Transverse colon (tissue), 4 donors: Measurements from ENCODE around the gene IDS. TPM values are rescaled to one million over a fixed set of nuclear protein-coding genes. Genes with fewer than 3 reads are reported as not detected.

Experiments used
- DNase-seq: peaks from one replicate; pipeline ENCODE4 v3.0.0-alpha.2; 2019
- H3K27ac ChIP-seq, 4 donors: fragments of 200-600 bp; sonication (generic); 2 replicates each; pipeline ENCODE4 v1.5.1; 2016 to 2018; ENCODE audit warnings: inconsistent platforms in 4 of 4
- H3K27me3 ChIP-seq: fragments of 200-600 bp; sonication (generic); 2 replicates; pipeline ENCODE4 v1.5.1; 2017; ENCODE audit warnings: inconsistent platforms
- H3K36me3 ChIP-seq, 4 donors: fragments of 200-600 bp; sonication (generic); 2 replicates each; pipeline ENCODE4 v1.5.1; 2017 to 2019; ENCODE audit warnings: inconsistent platforms in 4 of 4
- H3K4me1 ChIP-seq, 4 donors: fragments of 200-600 bp; sonication (generic); 2 replicates each; pipeline ENCODE4 v1.5.1; 2017 to 2020; ENCODE audit warnings: inconsistent platforms in 4 of 4
- H3K4me3 ChIP-seq, 4 donors: fragments of 200-600 bp; sonication (generic); 1 replicate in 1 of 4; 2 replicates in 3 of 4; pipeline versions ENCODE4 v1.5.1 to v1.6.1; 2017 to 2019; ENCODE audit warnings: inconsistent platforms in 4 of 4
- H3K9me3 ChIP-seq, 2 donors: fragments of 200-600 bp; sonication (generic); 2 replicates each; pipeline ENCODE4 v1.5.1; 2017 to 2019; ENCODE audit warnings: inconsistent platforms in 2 of 2
- EP300 ChIP-seq: sonication (generic); formaldehyde crosslinking; IDR thresholded peaks from one replicate; pipeline ENCODE4 v1.6.1; 2017; ENCODE audit warnings: antibody characterized with exemption, low read depth
- POLR2A ChIP-seq: fragments of 450-650 bp; IDR thresholded peaks from one replicate; pipeline ENCODE4 v1.6.1; 2016; ENCODE audit warnings: antibody characterized with exemption, mild to moderate bottlenecking, moderate library complexity
- POLR2AphosphoS5 ChIP-seq, 3 donors: sonication (generic); formaldehyde crosslinking; IDR thresholded peaks; one replicate each; pipeline ENCODE4 v1.6.1; 2016; ENCODE audit warnings: antibody characterized with exemption in 3 of 3
- WGBS, 2 donors: methylation state at CpG; one replicate each; pipeline ENCODE4 v1.1.5; 2018; ENCODE audit warnings: low coverage in 1 of 2; 5-methylcytosine and 5-hydroxymethylcytosine counted together
- in situ Hi-C, 4 donors: fragments of 200-750 bp; cut with MboI; loops; one replicate each; pipeline versions ENCODE4 v1.15.0 to v1.15.1; 2017; ENCODE audit warnings: low sequenced_read_pairs in 3 of 4, low pct_ligation_motif_present in 1 of 4, low pct_unique_long_range_greater_than_20kb in 1 of 4
- intact Hi-C: fragments of 100-400 bp; cut with DNase I; formaldehyde crosslinking; loops from one replicate; pipeline ENCODE4 v1.15.1; 2023; ENCODE audit warnings: low total_unique reads
- total RNA-seq, 4 donors: library from RNA; depleted of rRNA; stranded (reverse); fragments of >200 nt; gene quantifications; one replicate each; pipeline ENCODE4 v1.1.0, GENCODE V29; 2016
- TF ChIP-seq, protein P1 (sequence below), 5 experiments: fragments of 200-600 bp in 3 of 5; fragments of 450-650 bp in 2 of 5; sonication (generic) in 3 of 5; IDR thresholded peaks; 1 replicate in 2 of 5; 2 replicates in 3 of 5; pipeline ENCODE4 v1.5.1; 2016 to 2017; ENCODE audit warnings: antibody characterized with exemption in 5 of 5, inconsistent platforms in 3 of 5, mild to moderate bottlenecking in 2 of 5, moderate library complexity in 1 of 5

IDS gene
- total RNA-seq, 4 donors from 2014 or later: 52.5 to 137 (median 59.2) TPM

DNA sequence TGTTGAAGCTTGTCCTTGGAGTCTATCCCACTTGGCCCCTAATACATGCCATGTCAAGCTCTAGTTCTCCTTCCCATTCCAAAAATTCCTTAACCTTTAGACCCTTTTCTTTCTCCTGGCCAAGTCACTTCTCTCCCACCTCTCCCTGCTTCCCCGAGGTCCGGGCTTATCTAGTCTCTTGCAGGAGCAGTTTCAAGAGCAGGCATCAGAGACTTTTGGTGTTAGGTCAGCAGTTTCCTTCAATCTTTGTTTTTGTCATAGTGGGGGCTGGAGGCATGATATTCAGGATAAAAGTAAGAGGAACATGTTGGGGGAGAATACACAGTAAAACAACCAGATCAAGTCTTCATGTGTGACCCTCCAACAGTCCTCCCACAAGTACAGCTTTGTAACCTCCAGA is 11.5 kb upstream of the IDS start:
- in situ Hi-C loops (loop anchor here in 3 of 4 donors (25.0 kb wide), 2 partner anchors 96 to 121 kb away; partner anchors contain the start of gene TMEM185A (in 1 of the 3)), intact Hi-C loops (no loop called here)
- H3K9me3 ChIP-seq: no peaks in the 10 kb centered on the region
- H3K27ac ChIP-seq: no peak overlapping the region
- no peak overlapping the region for H3K4me3 ChIP-seq
- no peak for TF ChIP-seq POLR2AphosphoS5 (IDR thresholded peaks at IDR 0.05)
- TF ChIP-seq EP300: no peak
- TF ChIP-seq, protein P1, sequence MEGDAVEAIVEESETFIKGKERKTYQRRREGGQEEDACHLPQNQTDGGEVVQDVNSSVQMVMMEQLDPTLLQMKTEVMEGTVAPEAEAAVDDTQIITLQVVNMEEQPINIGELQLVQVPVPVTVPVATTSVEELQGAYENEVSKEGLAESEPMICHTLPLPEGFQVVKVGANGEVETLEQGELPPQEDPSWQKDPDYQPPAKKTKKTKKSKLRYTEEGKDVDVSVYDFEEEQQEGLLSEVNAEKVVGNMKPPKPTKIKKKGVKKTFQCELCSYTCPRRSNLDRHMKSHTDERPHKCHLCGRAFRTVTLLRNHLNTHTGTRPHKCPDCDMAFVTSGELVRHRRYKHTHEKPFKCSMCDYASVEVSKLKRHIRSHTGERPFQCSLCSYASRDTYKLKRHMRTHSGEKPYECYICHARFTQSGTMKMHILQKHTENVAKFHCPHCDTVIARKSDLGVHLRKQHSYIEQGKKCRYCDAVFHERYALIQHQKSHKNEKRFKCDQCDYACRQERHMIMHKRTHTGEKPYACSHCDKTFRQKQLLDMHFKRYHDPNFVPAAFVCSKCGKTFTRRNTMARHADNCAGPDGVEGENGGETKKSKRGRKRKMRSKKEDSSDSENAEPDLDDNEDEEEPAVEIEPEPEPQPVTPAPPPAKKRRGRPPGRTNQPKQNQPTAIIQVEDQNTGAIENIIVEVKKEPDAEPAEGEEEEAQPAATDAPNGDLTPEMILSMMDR (IDR thresholded peaks at IDR 0.05): no peak
- no peak for TF ChIP-seq POLR2A
- DNase-seq: no peak
- WGBS, 2 donors: 86% methylated on average over 2 of the region's 2 CpGs; no CpG with 5 or more reads in 1 of the 2 donors
- no peaks in the 10 kb centered on the region for H3K36me3 ChIP-seq
- no peaks in the 10 kb centered on the region for H3K4me1 ChIP-seq
- H3K27me3 ChIP-seq: no peaks in the 10 kb centered on the region

GRCh38 chrX:149515954-149516602 is 11.0 kb upstream of the IDS start:
- in situ Hi-C loops (loop anchor here in 3 of 4 donors (25.0 kb wide), 2 partner anchors 96 to 121 kb away; partner anchors contain the start of gene TMEM185A (in 1 of the 3)), intact Hi-C loops (no loop called here)
- no peaks in the 10 kb centered on the region for H3K9me3 ChIP-seq
- WGBS, 2 donors: 85 to 100% methylated on average over 1 to 4 of the region's 4 CpGs
- no peak for DNase-seq
- no peaks in the 10 kb centered on the region for H3K36me3 ChIP-seq
- H3K27me3 ChIP-seq: no peaks in the 10 kb centered on the region
- TF ChIP-seq, protein P1 (IDR thresholded peaks at IDR 0.05): no peak
- TF ChIP-seq EP300 (no peak), POLR2AphosphoS5 (IDR thresholded peaks at IDR 0.05) (no peak), POLR2A (no peak)
- no peak overlapping the region for H3K4me3 ChIP-seq
- H3K27ac ChIP-seq: no peak overlapping the region
- no peaks in the 10 kb centered on the region for H3K4me1 ChIP-seq

DNA sequence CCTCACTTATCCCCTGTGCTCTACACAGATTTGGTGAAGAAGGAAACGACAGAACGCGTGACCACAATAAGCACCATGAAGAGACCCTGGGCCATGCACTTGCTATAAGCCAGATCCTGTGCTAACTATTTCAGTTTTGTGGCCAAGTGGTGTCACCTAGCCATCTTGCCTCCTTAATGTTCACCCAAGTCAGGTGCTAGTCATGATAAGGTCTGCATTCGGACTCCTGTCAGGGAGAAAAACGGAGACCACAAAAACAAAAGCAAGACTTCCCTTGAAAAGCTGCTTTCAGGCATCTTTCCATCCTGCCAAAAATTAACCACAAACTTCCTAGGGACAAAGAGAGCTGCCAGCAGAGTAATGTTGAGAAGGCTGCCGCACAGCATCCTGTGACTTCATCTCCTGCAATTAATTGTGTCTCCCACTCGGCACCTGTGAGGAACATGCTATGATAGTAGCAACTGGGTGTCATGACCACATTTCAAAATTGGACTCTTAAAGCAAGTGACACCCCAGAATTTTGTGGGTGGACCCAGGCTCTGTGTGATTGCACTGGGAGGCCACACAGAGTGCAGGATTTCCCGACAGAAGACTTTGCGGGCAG is 8.8 kb upstream of the IDS start:
- no peak overlapping the region for H3K4me3 ChIP-seq
- H3K4me1 ChIP-seq: no peaks in the 10 kb centered on the region
- 87% methylated on average over 9 of the region's 9 CpGs; no CpG with 5 or more reads in 1 of the 2 donors for WGBS, 2 donors
- TF ChIP-seq POLR2AphosphoS5 (IDR thresholded peaks at IDR 0.05) (no peak), POLR2A (no peak)
- no peaks in the 10 kb centered on the region for H3K36me3 ChIP-seq
- in situ Hi-C loops (loop anchor here in 3 of 4 donors (25.0 kb wide), 2 partner anchors 98 to 123 kb away; partner anchors contain the start of gene TMEM185A (in 1 of the 3)), intact Hi-C loops (no loop called here)
- no peak overlapping the region for H3K27ac ChIP-seq
- DNase-seq: no peak
- H3K27me3 ChIP-seq: no peaks in the 10 kb centered on the region
- H3K9me3 ChIP-seq: no peaks in the 10 kb centered on the region

DNA sequence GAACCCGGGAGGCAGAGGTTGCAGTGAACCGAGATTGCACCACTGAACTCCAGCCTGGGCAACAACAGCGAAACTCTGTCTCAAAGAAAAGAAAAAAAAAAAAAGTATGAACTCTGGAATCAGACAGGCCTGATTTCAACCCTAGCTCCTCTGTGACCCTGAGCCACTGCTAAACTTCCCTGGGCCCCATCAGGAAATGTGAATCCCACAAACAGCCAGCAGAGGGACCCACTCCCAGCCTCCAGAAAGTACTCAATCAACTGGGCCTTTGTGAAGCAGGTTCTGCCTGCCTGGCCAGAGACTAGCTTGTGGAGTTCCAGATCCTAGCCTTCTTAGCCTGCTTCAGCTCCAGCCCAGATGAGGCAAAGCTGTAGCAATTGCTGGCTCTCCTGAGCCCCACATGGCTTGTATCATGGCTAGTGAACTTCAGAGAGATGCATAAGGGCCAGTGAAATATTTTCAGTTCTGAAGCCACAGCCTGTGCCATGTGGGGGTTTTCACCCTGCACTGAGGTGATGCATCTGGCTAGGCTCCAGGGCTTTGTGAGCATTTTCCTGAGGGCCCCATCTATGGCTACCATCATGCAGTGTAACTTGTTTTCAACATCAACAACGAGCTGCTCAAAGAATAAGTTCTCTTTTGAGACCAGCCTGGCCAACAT is 7.2 kb upstream of the IDS start:
- intact Hi-C loops: no loop called here
- peak; percentile 63 for DNase-seq
- Histone ChIP-seq H3K27me3 (no peaks in the 10 kb centered on the region), H3K4me3 (no peak overlapping the region), H3K9me3 (no peaks in the 10 kb centered on the region), H3K4me1 (no peaks in the 10 kb centered on the region), H3K36me3 (no peaks in the 10 kb centered on the region), H3K27ac (no peak overlapping the region)
- in situ Hi-C loops: loop anchor here in 3 of 4 donors (25.0 kb wide), 2 partner anchors 100 to 125 kb away; partner anchors contain the start of gene TMEM185A (in 1 of the 3)
- WGBS, 2 donors: 84% methylated on average over 4 of the region's 4 CpGs; no CpG with 5 or more reads in 1 of the 2 donors
- TF ChIP-seq, protein P1 (IDR thresholded peaks at IDR 0.05): peak; percentile 42 to 57 (median 50)
- TF ChIP-seq EP300 (no peak), POLR2A (no peak), POLR2AphosphoS5 (IDR thresholded peaks at IDR 0.05) (no peak)
